GM23248 (cell line): ENCODE results near the gene ECT2. TPM values are rescaled to one million over a fixed set of nuclear protein-coding genes. Genes with fewer than 3 reads are reported as not detected.
"Not testable (repeated sequence)": the region's sequence is repeated elsewhere in the genome, so short reads cannot be mapped to it uniquely, and the experiment has no call there.

Experiments
- DNase-seq: peaks from one replicate; pipeline ENCODE4 v3.0.0-alpha.2; 2015
- H2AFZ ChIP-seq: fragments of 200-600 bp; sonication (generic); 2 replicates; pipeline ENCODE4 v1.6.1; 2016; ENCODE audit warnings: antibody characterized with exemption
- H3F3A ChIP-seq: fragments of 200-600 bp; sonication (generic); 2 replicates; pipeline ENCODE4 v1.6.1; 2016; ENCODE audit warnings: mild to moderate bottlenecking, antibody characterized with exemption, mixed run types; ENCODE audit not compliant: insufficient read depth
- H3K27ac ChIP-seq: fragments of 200-600 bp; sonication (generic); 2 replicates; pipeline ENCODE4 v1.5.1; 2016; ENCODE audit warnings: mild to moderate bottlenecking
- H3K27me3 ChIP-seq: fragments of 200-600 bp; sonication (generic); replicated peaks from 2 replicates; pipeline ENCODE4 v1.6.1; 2016; ENCODE audit warnings: mild to moderate bottlenecking; ENCODE audit not compliant: insufficient read depth
- H3K36me3 ChIP-seq: fragments of 200-600 bp; sonication (generic); 2 replicates; pipeline ENCODE4 v1.6.1; 2016; ENCODE audit warnings: low read depth, mild to moderate bottlenecking
- H3K4me1 ChIP-seq: fragments of 200-600 bp; sonication (generic); 2 replicates; pipeline ENCODE4 v1.6.1; 2016; ENCODE audit warnings: mild to moderate bottlenecking; ENCODE audit not compliant: insufficient read depth
- H3K4me2 ChIP-seq: fragments of 200-600 bp; sonication (generic); one replicate; pipeline ENCODE4 v1.6.1; 2016; ENCODE audit warnings: mild to moderate bottlenecking; ENCODE audit not compliant: unreplicated experiment
- H3K4me3 ChIP-seq: fragments of 200-600 bp; sonication (generic); 2 replicates; pipeline ENCODE4 v1.5.1; 2016; ENCODE audit warnings: mild to moderate bottlenecking
- H3K79me2 ChIP-seq: fragments of 200-600 bp; sonication (generic); 2 replicates; pipeline ENCODE4 v1.6.1; 2016; ENCODE audit warnings: mild to moderate bottlenecking; ENCODE audit not compliant: insufficient read depth
- H3K9ac ChIP-seq: fragments of 200-600 bp; sonication (generic); 2 replicates; pipeline ENCODE4 v1.6.1; 2016; ENCODE audit warnings: mild to moderate bottlenecking
- H3K9me2 ChIP-seq: fragments of 200-600 bp; sonication (generic); 2 replicates; pipeline ENCODE4 v1.6.1; 2016; ENCODE audit warnings: mixed run types, mild to moderate bottlenecking, moderate library complexity; ENCODE audit not compliant: insufficient read depth
- H3K9me3 ChIP-seq: fragments of 200-600 bp; sonication (generic); one replicate; pipeline ENCODE4 v1.6.1; 2017; ENCODE audit warnings: low read depth
- H4K20me1 ChIP-seq: fragments of 200-600 bp; sonication (generic); 2 replicates; pipeline ENCODE4 v1.6.0; 2016; ENCODE audit not compliant: insufficient read depth
- EZH2 ChIP-seq: fragments of 200-600 bp; sonication (generic); IDR thresholded peaks from 2 replicates; pipeline ENCODE4 v1.6.1; 2018; ENCODE audit warnings: antibody characterized with exemption, mild to moderate bottlenecking; ENCODE audit not compliant: insufficient read depth, poor library complexity, severe bottlenecking
- EZH2phosphoT487 ChIP-seq: fragments of 200-600 bp; sonication (generic); IDR thresholded peaks from 2 replicates; pipeline ENCODE4 v1.6.1; 2018; ENCODE audit warnings: antibody characterized with exemption, moderate library complexity, mild to moderate bottlenecking, low read depth; ENCODE audit not compliant: insufficient read depth
- WGBS, 2 experiments: methylation state at CpG; one replicate each; pipeline ENCODE4 v1.1.6; 2015 to 2017; ENCODE audit warnings: low lambda C conversion rate in 2 of 2, low coverage in 1 of 2; ENCODE audit errors: missing lambda C conversion rate in 2 of 2; 5-methylcytosine and 5-hydroxymethylcytosine counted together
- in situ Hi-C: fragments of 300-500 bp; cut with MboI; formaldehyde crosslinking; loops from 2 replicates; pipeline ENCODE4 v1.15.0; 2020
- polyA plus RNA-seq: library from polyadenylated mRNA; unstranded; fragments of >200 nt; fragmentation: Nextera tagmentation; extraction: Ambion mirVana; gene quantifications from 2 replicates; pipeline ENCODE4 v1.2.1, GENCODE V29; 2016
- total RNA-seq: library from RNA; depleted of rRNA; stranded (reverse); fragments of >200 nt; shearing (Covaris generic); gene quantifications from 2 replicates; pipeline ENCODE4 v1.2.3, GENCODE V29; 2014

The ECT2 gene
- total and polyA plus RNA-seq, 2 experiments from 2014 or later, result 22.7 to 28.3 TPM

GRCh38 chr3:172752651-172753050 is 2.1 kb downstream of the ECT2 start:
- Histone ChIP-seq H4K20me1 (no peaks in the 10 kb centered on the region), H3K27me3 (no peaks in the 10 kb centered on the region), H3K27ac (no peak overlapping the region), H3K9me2 (no peaks in the 10 kb centered on the region), H3F3A (peaks cover 21% of the 10 kb centered on the region), H2AFZ (no peak overlapping the region), H3K4me1 (peaks cover 23% of the 10 kb centered on the region), H3K9me3 (no peaks in the 10 kb centered on the region), H3K4me2 (peak overlapping the region; percentile 96), H3K9ac (no peak overlapping the region), H3K79me2 (peaks cover 68% of the 10 kb centered on the region), H3K4me3 (peak overlapping the region; percentile 88; the same call in 1 of the 2 replicates), H3K36me3 (peaks cover 18% of the 10 kb centered on the region; the same call in 1 of the 2 replicates)
- TF ChIP-seq EZH2 (no peak), EZH2phosphoT487 (no peak)
- DNase-seq, result no peak
- WGBS, 2 experiments, result 93 to 94% methylated on average over 1 of the region's 1 CpG
- in situ Hi-C loops, result no loop called here

GRCh38 chr3:172753125-172753524 is 2.6 kb downstream of the ECT2 start:
- H3K36me3 ChIP-seq, result peaks cover 18% of the 10 kb centered on the region; the same call in 1 of the 2 replicates

GRCh38 chr3:172760416-172760815 is 9.9 kb downstream of the ECT2 start:
- H4K20me1 ChIP-seq, H3K4me3 ChIP-seq, H3K9me2 ChIP-seq, H3K27me3 ChIP-seq, H3K4me2 ChIP-seq, in situ Hi-C loops, H3F3A ChIP-seq, H3K4me1 ChIP-seq, H3K27ac ChIP-seq, H3K9me3 ChIP-seq, H3K9ac ChIP-seq, H2AFZ ChIP-seq: not testable (repeated sequence)
- Histone ChIP-seq H3K36me3 (peaks cover 66% of the 10 kb centered on the region), H3K79me2 (peaks cover 22% of the 10 kb centered on the region)
- peak; percentile 56 for DNase-seq
- 73 to 76% methylated on average over 6 of the region's 6 CpGs for WGBS, 2 experiments

More at GRCh38 chr3:172753125-172753524, 2.6 kb downstream of the ECT2 start:
- WGBS, 2 experiments, result 88 to 100% methylated on average over 1 of the region's 1 CpG
- DNase-seq, result no peak
- H3K4me3 ChIP-seq, result no peak overlapping the region
- no peak overlapping the region for H3K4me2 ChIP-seq
- H4K20me1 ChIP-seq, result no peaks in the 10 kb centered on the region
- H3K27ac ChIP-seq, result no peak overlapping the region
- H3K9ac ChIP-seq, result no peak overlapping the region
- no peaks in the 10 kb centered on the region for H3K9me3 ChIP-seq
- in situ Hi-C loops, result no loop called here
- no peaks in the 10 kb centered on the region for H3K27me3 ChIP-seq
- H3K4me1 ChIP-seq, result peaks cover 23% of the 10 kb centered on the region
- no peaks in the 10 kb centered on the region for H3K9me2 ChIP-seq
- H2AFZ ChIP-seq, result no peak overlapping the region
- peaks cover 68% of the 10 kb centered on the region for H3K79me2 ChIP-seq
- TF ChIP-seq EZH2, result no peak
- TF ChIP-seq EZH2phosphoT487, result no peak
- H3F3A ChIP-seq, result peaks cover 19% of the 10 kb centered on the region

- Histone ChIP-seq H3K4me1 (no peaks in the 10 kb centered on the region), H3K4me3 (no peak overlapping the region), H3K9me3 (no peaks in the 10 kb centered on the region), H3K27me3 (no peaks in the 10 kb centered on the region), H3F3A (no peaks in the 10 kb centered on the region), H3K4me2 (no peak overlapping the region), H3K9ac (no peak overlapping the region), H4K20me1 (no peaks in the 10 kb centered on the region), H3K27ac (no peak overlapping the region), H2AFZ (0 out of 2 replicates have a peak overlapping the region, but pooled peaks have one; percentile 24), H3K9me2 (no peaks in the 10 kb centered on the region), H3K36me3 (peaks cover 78% of the 10 kb centered on the region), H3K79me2 (no peaks in the 10 kb centered on the region)
- no peak for DNase-seq
- in situ Hi-C loops, result no loop called here
- 99 to 100% methylated on average over 2 of the region's 2 CpGs for WGBS, 2 experiments
- TF ChIP-seq EZH2phosphoT487 (no peak), EZH2 (no peak)
Observed at GRCh38 chr3:172766241-172766640, 15.7 kb downstream of the ECT2 start.
